ENCODE measurements around the gene KIF4A.
"Not testable (repeated sequence)": the region's sequence is repeated elsewhere in the genome, so short reads cannot be mapped to it uniquely, and the experiment has no call there.

The KIF4A gene

GRCh38 chrX:70281951-70282350 lies 8.0 kb upstream of the KIF4A start, which contains the start of gene RAB41:
Gene RAB41 (plus strand): TSS chrX:70282172. CDS start chrX:70282218, 46 bp downstream.
- no peak for DNase-seq

DNA sequence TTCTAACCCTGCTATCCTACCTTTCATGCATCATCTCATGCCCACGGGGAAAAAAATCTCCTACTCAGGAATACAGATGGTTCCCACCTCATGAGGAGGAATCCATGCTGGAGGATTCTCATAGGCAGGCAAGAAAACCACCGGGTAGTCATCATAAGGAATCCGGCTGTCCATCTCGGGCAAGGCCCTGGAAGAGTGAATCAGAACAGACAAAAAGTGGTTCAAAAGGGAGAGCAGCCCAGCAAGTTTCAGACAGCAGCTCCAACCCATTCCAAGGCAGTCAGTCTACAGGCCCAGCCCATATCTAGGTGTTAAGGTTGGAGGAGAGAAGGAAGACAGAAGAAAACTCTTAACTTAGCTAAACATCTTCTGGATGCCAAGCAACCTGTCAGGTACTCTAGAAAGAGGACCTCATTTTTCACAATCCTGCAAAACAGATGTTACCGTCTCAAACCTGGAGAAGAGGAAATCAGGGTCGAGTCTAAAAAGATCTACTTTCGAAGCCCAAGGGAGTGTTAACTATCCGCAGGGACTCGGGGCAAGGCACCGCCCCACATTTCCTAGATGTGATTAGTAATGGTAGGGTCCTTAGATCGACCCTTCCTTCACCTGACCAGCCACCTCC lies 624 bp upstream of the KIF4A start:
- no peak for DNase-seq

GRCh38 chrX:70292788-70293187 lies 2.9 kb downstream of the KIF4A start:
- DNase-seq, result no peak

- no peak for DNase-seq
Observed at GRCh38 chrX:70293621-70294020, 3.7 kb downstream of the KIF4A start.

GRCh38 chrX:70301716-70302115 lies 11.8 kb downstream of the KIF4A start:
- DNase-seq, result no peak

DNA sequence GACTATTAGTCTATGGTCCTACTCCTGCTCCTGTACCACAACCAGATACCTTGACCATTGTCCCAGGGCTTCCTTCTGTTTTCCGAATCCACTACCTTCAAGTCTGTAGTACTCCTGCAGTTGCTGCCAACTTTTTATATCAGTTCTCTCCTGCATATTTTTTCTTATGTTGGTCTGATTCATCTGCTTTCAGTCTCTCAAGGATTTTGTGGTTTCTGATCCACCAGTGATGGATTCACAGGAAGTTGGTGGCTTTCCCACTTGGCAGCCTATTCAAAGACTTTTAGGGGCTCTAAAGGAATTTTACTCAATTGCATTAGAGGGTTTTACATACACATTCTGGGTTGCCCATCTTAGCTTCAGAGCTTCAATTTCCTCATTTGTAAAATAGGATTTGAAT lies 23.6 kb downstream of the KIF4A start:
- no peak for DNase-seq

GRCh38 chrX:70322784-70323183 lies 32.9 kb downstream of the KIF4A start:
- DNase-seq, result no peak

- not testable (repeated sequence) for DNase-seq
Observed at GRCh38 chrX:70323628-70324027, 33.7 kb downstream of the KIF4A start.

DNA sequence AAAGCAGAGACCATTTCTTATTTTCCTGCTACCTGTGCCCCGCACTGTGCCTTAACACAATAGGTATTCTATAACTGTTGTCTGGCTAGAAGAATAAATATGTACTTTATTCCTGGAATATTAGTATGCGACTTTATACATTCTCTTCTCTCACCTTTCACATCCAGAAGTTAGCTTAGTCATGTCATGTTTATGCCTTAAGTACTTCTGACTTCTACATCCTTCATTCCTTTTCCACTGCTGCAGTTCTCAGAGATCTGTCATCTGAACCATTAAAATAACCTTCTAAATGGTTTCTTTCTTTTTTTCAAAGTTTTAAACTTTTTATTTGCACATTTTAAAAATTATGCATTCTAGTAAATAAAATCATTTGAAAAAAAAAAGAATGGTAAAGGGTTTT lies 34.4 kb downstream of the KIF4A start:
- DNase-seq, result no peak

GRCh38 chrX:70331161-70331560 lies 41.3 kb downstream of the KIF4A start:
- no peak for DNase-seq

DNA sequence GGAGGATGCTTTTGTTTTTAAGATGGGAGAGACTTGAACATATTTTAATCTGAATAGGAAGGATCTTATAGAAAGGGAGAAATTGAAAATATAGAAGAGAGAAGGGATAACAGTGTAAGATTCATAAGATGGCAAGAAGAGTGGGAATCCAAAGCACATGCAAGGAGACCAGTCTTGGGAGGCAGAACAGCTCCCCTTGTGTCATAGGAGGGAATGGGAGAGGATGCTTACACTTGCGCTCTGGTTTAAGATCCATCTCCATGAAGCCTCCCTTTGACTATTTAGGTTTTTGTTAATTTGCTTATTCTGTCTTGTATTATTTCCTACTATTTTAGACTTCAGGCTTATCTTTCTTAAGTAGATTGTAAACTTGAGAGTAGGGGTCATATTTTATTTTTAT lies 42.7 kb downstream of the KIF4A start:
- no peak for DNase-seq

DNA sequence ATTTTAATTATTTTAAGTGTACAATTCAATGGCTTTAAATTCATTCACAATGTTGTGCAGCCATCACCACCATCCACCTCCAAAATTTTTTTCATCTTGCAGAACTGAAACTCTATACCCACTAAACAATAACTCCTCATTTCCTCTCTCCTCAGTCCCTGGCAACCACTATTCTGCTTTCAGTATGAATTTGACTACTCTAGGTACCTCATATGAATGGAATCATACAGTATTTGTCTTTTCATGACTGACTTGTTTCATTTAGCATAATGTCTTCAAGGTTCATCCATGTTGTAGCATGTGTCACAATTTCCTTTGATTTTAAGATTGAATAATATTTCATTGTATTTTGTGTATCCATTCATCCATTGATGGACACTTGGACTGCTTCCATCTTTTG lies 46.9 kb downstream of the KIF4A start:
- no peak for DNase-seq

GRCh38 chrX:70338290-70338689 lies 48.4 kb downstream of the KIF4A start:
- no peak for DNase-seq

DNA sequence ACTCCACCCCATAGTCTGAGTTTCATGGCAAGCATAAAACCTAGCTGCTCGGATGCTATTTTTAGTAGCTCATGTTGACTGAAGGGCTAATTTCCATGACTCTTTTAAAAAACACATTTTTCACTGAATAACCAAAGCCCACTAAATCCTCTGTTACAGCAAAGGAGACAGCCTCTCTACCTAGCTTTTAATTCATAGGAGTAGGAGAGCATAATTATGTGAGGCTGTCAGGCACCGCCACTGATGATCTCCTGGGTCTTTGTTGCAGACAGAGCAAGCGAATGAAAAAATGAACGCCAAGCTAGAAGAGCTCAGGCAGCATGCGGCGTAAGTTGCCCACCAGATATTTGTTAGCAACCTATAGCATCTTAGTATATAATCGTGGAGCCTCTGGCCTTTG lies 53.5 kb downstream of the KIF4A start:
- no peak for DNase-seq

DNA sequence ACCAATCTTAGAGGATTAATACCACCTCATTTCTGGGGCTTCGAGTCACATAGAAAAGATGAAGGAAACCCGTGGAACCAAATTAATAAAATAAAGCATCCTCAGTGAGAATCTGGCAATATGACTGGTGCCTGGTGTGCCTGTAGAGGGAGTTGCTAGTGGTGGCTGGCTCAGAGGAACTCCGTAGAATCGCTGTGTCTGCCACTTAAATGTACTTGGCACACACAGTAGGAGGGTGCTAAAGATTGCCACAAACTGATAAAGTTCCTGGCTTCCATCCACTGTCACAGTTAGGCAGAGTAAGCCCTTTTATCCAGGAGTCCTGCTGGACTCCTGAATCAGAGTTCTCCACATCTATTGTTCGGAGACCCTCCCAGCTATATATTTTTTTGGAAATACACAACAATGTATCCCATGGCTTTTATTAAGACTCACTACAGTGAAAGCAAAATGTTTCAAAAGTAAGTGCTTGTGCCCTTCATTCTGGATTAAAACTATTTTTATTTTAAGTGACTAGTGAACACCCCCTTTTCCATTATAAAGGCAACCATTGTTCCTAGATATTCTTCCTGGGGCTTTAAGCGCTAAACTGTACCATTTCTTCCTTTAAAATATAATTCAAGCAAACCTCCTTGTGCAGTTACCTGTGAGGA lies 56.6 kb downstream of the KIF4A start:
- DNase-seq, result no peak

- not testable (repeated sequence) for DNase-seq
Observed at GRCh38 chrX:70348825-70349224, 58.9 kb downstream of the KIF4A start.

GRCh38 chrX:70349367-70350125 lies 59.6 kb downstream of the KIF4A start:
- DNase-seq, result not testable (repeated sequence)

- DNase-seq, result no peak
Observed at GRCh38 chrX:70352496-70352895, 62.6 kb downstream of the KIF4A start.

DNA sequence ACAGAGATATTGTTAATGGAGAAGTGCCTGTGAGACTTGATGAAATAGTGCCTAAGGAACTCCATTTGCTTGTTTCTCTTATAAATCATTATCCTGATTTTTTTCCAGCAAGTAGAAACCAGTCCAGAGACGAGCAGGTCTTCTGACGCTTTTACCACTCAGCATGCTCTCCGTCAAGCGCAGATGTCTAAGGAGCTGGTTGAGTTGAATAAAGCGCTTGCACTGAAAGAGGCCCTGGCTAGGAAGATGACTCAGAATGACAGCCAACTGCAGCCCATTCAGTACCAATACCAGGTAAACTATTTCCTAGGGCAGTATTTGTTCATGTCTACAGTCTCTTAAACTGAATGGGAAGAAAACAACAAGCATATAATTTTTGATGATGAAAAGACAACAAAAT lies 63.6 kb downstream of the KIF4A start:
- no peak for DNase-seq

GRCh38 chrX:70354716-70355115 lies 64.8 kb downstream of the KIF4A start:
- DNase-seq, result no peak

- no peak for DNase-seq
Observed at GRCh38 chrX:70359458-70359857, 69.6 kb downstream of the KIF4A start.

DNA sequence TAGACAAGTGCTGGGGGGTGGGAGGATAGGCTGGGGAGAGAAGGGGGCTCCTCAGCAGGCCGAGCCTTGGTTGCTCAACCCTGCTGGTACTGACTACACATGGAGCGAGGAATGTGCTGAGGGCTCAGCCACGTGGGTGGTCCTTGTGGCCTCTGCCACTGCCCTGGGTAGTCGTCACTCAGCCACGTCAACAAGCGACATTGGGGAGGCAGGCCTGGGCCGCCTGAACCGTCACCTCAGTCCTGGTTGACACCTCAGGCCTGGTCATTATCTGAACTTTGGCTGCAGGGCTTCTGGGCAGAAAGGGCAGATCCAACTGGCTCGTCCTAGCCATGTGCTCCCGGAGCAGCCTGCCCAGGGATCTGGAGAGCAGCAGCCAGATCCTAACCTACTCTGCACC lies 70.5 kb downstream of the KIF4A start:
- DNase-seq, result no peak

- not testable (repeated sequence) for DNase-seq
Observed at GRCh38 chrX:70368731-70369130, 78.8 kb downstream of the KIF4A start.

- no peak for DNase-seq
Observed at GRCh38 chrX:70386235-70386634, 96.3 kb downstream of the KIF4A start.

All from NCI-H510A (cell line).